ENCODE results near the gene UBE3D.

GRCh38 chr6:82906489-82906888, 159.2 kb downstream of the UBE3D start:
- no peak for TF ChIP-seq CTCF (conservative IDR thresholded peaks at IDR 0.05)
- no peak for TF ChIP-seq ZFX (IDR thresholded peaks at IDR 0.05)
